ENCODE measurements around the gene PCDH18.
"Not testable (repeated sequence)": the region's sequence is repeated elsewhere in the genome, so short reads cannot be mapped to it uniquely, and the experiment has no call there.

The PCDH18 gene

GRCh38 chr4:137533855-137534254 lies 1.6 kb upstream of the PCDH18 start:
- DNase-seq (ENCODE audit: low read depth, low spot score), result no peak
- H3K4me3 ChIP-seq (ENCODE audit: low read length), result no peak overlapping the region

GRCh38 chr4:137532869-137533236 lies 559 bp upstream of the PCDH18 start:
- peak overlapping the region; percentile 8; the same call in 1 of the 2 replicates for H3K4me3 ChIP-seq (ENCODE audit: low read length)
- DNase-seq (ENCODE audit: low read depth, low spot score), result no peak

GRCh38 chr4:137531168-137531985 lies 917 bp downstream of the PCDH18 start:
- no peak for DNase-seq (ENCODE audit: low read depth, low spot score)
- no peak overlapping the region for H3K4me3 ChIP-seq (ENCODE audit: low read length)

- no peak overlapping the region for H3K4me3 ChIP-seq (ENCODE audit: low read length)
- no peak for DNase-seq (ENCODE audit: low read depth, low spot score)
Observed at GRCh38 chr4:137530176-137530575, 2.1 kb downstream of the PCDH18 start.

GRCh38 chr4:137529432-137529831 lies 2.9 kb downstream of the PCDH18 start:
- no peak for DNase-seq (ENCODE audit: low read depth, low spot score)
- H3K4me3 ChIP-seq (ENCODE audit: low read length), result no peak overlapping the region

- H3K4me3 ChIP-seq (ENCODE audit: low read length), result no peak overlapping the region
- no peak for DNase-seq (ENCODE audit: low read depth, low spot score)
Observed at GRCh38 chr4:137528673-137529072, 3.6 kb downstream of the PCDH18 start.

- DNase-seq (ENCODE audit: low read depth, low spot score), result no peak
- H3K4me3 ChIP-seq (ENCODE audit: low read length), result no peak overlapping the region
Observed at GRCh38 chr4:137526681-137527080, 5.6 kb downstream of the PCDH18 start.

GRCh38 chr4:137524725-137525369 lies 7.4 kb downstream of the PCDH18 start:
- no peak for DNase-seq (ENCODE audit: low read depth, low spot score)

GRCh38 chr4:137523329-137523728 lies 9.0 kb downstream of the PCDH18 start:
- H3K4me3 ChIP-seq (ENCODE audit: low read length), result no peak overlapping the region
- no peak for DNase-seq (ENCODE audit: low read depth, low spot score)

More at GRCh38 chr4:137524725-137525369, 7.4 kb downstream of the PCDH18 start:
- no peak overlapping the region for H3K4me3 ChIP-seq (ENCODE audit: low read length)

- DNase-seq (ENCODE audit: low read depth, low spot score), result no peak
Observed at GRCh38 chr4:137521053-137521452, 11.2 kb downstream of the PCDH18 start.

GRCh38 chr4:137519406-137519805 lies 12.9 kb downstream of the PCDH18 start:
- no peak overlapping the region for H3K4me3 ChIP-seq (ENCODE audit: low read length)
- no peak for DNase-seq (ENCODE audit: low read depth, low spot score)

More at GRCh38 chr4:137521053-137521452, 11.2 kb downstream of the PCDH18 start:
- H3K4me3 ChIP-seq (ENCODE audit: low read length), result no peak overlapping the region

- not testable (repeated sequence) for H3K4me3 ChIP-seq (ENCODE audit: low read length); DNase-seq (ENCODE audit: low read depth, low spot score)
Observed at GRCh38 chr4:137517323-137517722, 15.0 kb downstream of the PCDH18 start.

GRCh38 chr4:137514406-137515111 lies 17.7 kb downstream of the PCDH18 start:
- no peak overlapping the region for H3K4me3 ChIP-seq (ENCODE audit: low read length)
- no peak for DNase-seq (ENCODE audit: low read depth, low spot score)

- no peak overlapping the region for H3K4me3 ChIP-seq (ENCODE audit: low read length)
- no peak for DNase-seq (ENCODE audit: low read depth, low spot score)
Observed at GRCh38 chr4:137510557-137511265, 21.6 kb downstream of the PCDH18 start.

GRCh38 chr4:137509855-137510282 lies 22.4 kb downstream of the PCDH18 start:
- H3K4me3 ChIP-seq (ENCODE audit: low read length), result no peak overlapping the region
- DNase-seq (ENCODE audit: low read depth, low spot score), result no peak

- no peak for DNase-seq (ENCODE audit: low read depth, low spot score)
- no peak overlapping the region for H3K4me3 ChIP-seq (ENCODE audit: low read length)
Observed at GRCh38 chr4:137502339-137503129, 29.8 kb downstream of the PCDH18 start.

- DNase-seq (ENCODE audit: low read depth, low spot score); H3K4me3 ChIP-seq (ENCODE audit: low read length): not testable (repeated sequence)
Observed at GRCh38 chr4:137496267-137496666, 36.0 kb downstream of the PCDH18 start.

GRCh38 chr4:137495578-137495977 lies 36.7 kb downstream of the PCDH18 start:
- DNase-seq (ENCODE audit: low read depth, low spot score), result no peak
- H3K4me3 ChIP-seq (ENCODE audit: low read length), result no peak overlapping the region
